ENCODE results near the gene OR52M1. TPM values are rescaled to one million over a fixed set of nuclear protein-coding genes. Genes with fewer than 3 reads are reported as not detected.

The OR52M1 gene
- total RNA-seq, 2 experiments from 2014 or later = not detected

DNA sequence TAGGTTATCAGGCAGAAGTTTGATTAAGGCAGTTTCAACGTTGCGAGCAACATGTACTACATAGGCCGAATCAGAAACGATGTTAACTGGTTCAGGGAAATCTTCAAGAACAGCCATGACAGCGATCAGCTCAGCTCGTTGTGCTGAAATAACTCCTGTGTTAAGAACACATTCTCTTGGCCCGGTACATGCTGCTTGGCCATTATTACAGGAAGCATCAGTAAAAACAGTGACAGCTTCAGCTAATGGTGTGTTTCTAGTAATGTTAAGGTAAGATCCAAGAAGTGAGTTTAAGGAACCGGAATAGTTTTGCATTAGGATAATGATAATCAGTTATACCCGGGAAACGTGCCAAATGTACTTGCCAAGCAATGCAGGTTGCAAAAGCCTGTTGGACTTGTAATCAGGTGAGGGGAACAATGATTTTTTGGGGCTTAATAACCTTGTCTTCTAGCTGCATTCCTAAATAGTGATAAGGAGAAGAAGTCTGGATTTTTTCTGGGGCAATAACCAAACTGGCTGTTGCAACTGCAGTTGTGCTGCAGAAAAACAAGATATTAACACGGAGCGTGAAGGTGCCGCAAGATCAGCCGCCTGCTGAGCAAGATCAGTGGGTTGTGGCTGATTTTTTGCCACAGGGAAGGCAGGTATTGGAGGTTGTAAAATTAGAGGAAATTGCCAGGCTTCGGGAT, 48.3 kb upstream of the OR52M1 start:
- Histone ChIP-seq H3K4me2 (ENCODE audit: low read length) (no peak overlapping the region), H3K79me2 (ENCODE audit: insufficient read depth, low read depth, low read length) (no peaks in the 10 kb centered on the region), H3K27ac (ENCODE audit: low read depth, low read length, poor library complexity, severe bottlenecking) (no peak overlapping the region), H3K9me3 (ENCODE audit: low read length) (no peaks in the 10 kb centered on the region), H4K20me1 (ENCODE audit: insufficient read depth, low read length) (no peaks in the 10 kb centered on the region), H2AFZ (ENCODE audit: low read length) (no peak overlapping the region), H3K4me1 (ENCODE audit: insufficient read depth, low read length, poor library complexity, severe bottlenecking) (no peaks in the 10 kb centered on the region), H3K4me3 (ENCODE audit: low read depth, low read length, poor library complexity, severe bottlenecking) (no peak overlapping the region), H3K9me2 (ENCODE audit: insufficient read depth, low read length) (no peaks in the 10 kb centered on the region), H3K36me3 (ENCODE audit: insufficient read depth, low read length) (no peaks in the 10 kb centered on the region)
- TF ChIP-seq EZH2phosphoT487 (IDR thresholded peaks at IDR 0.05; ENCODE audit: borderline replicate concordance, low read depth, low read length) = no peak
- TF ChIP-seq, protein P1, sequence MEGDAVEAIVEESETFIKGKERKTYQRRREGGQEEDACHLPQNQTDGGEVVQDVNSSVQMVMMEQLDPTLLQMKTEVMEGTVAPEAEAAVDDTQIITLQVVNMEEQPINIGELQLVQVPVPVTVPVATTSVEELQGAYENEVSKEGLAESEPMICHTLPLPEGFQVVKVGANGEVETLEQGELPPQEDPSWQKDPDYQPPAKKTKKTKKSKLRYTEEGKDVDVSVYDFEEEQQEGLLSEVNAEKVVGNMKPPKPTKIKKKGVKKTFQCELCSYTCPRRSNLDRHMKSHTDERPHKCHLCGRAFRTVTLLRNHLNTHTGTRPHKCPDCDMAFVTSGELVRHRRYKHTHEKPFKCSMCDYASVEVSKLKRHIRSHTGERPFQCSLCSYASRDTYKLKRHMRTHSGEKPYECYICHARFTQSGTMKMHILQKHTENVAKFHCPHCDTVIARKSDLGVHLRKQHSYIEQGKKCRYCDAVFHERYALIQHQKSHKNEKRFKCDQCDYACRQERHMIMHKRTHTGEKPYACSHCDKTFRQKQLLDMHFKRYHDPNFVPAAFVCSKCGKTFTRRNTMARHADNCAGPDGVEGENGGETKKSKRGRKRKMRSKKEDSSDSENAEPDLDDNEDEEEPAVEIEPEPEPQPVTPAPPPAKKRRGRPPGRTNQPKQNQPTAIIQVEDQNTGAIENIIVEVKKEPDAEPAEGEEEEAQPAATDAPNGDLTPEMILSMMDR (conservative IDR thresholded peaks at IDR 0.05; ENCODE audit: low read length) = no peak
- no peak for DNase-seq (ENCODE audit: low spot score)
- ChIA-PET CTCF (ENCODE audit: unreplicated experiment) (no interaction called here), POLR2A (interaction anchor here (0.6 to 0.9 kb wide), 2 partner anchors 96 to 310 kb away, joined by 4 read pairs; no protein-coding TSS in a partner anchor)
- intact Hi-C loops (cut with micrococcal nuclease; ENCODE audit: unreplicated experiment) = no loop called here
- no TSS peak for BruUV-seq (replicated peaks)

DNA sequence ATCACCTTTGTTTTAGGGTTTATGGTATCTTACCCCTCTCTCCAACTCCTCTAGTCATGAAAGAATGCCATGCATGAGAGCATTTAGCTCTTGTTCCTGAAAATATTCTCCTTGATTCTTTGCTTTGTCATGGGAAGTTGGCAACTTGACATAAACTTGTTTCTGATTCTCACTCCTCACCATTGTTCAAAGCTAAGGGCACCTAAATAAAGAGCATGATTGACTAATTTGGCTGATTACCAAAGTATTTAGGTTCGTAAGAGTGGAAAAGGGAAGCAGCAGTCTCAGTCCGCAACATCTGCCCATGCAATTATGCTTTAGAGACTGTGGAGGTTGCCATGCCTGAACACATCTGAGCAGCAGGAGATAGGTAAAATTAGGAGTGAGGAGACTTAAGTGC, 36.1 kb upstream of the OR52M1 start:
- BruUV-seq (replicated peaks) = no TSS peak
- intact Hi-C loops (cut with micrococcal nuclease; ENCODE audit: unreplicated experiment) = no loop called here
- CTCF ChIA-PET (ENCODE audit: unreplicated experiment) = no interaction called here

More for the DNA sequence above, 36.1 kb upstream of the OR52M1 start:
- H2AFZ ChIP-seq (ENCODE audit: low read length) = no peak overlapping the region
- H3K4me1 ChIP-seq (ENCODE audit: insufficient read depth, low read length, poor library complexity, severe bottlenecking) = no peaks in the 10 kb centered on the region
- DNase-seq (ENCODE audit: low spot score) = no peak
- H3K36me3 ChIP-seq (ENCODE audit: insufficient read depth, low read length) = no peaks in the 10 kb centered on the region
- H3K9me2 ChIP-seq (ENCODE audit: insufficient read depth, low read length) = no peaks in the 10 kb centered on the region
- no peak overlapping the region for H3K4me2 ChIP-seq (ENCODE audit: low read length)
- TF ChIP-seq EZH2phosphoT487 (IDR thresholded peaks at IDR 0.05; ENCODE audit: borderline replicate concordance, low read depth, low read length) = no peak
- TF ChIP-seq, protein P1 (conservative IDR thresholded peaks at IDR 0.05; ENCODE audit: low read length) = no peak
- no peaks in the 10 kb centered on the region for H3K9me3 ChIP-seq (ENCODE audit: low read length)
- H3K27ac ChIP-seq (ENCODE audit: low read depth, low read length, poor library complexity, severe bottlenecking) = no peak overlapping the region
- no peaks in the 10 kb centered on the region for H4K20me1 ChIP-seq (ENCODE audit: insufficient read depth, low read length)
- no peaks in the 10 kb centered on the region for H3K79me2 ChIP-seq (ENCODE audit: insufficient read depth, low read depth, low read length)
- H3K4me3 ChIP-seq (ENCODE audit: low read depth, low read length, poor library complexity, severe bottlenecking) = no peak overlapping the region
- POLR2A ChIA-PET = interaction anchor here (0.6 to 0.7 kb wide), 2 partner anchors 10 to 347 kb away, joined by 3 to 8 read pairs; no protein-coding TSS in a partner anchor
